A673 (cell line): ENCODE data around the gene SMAD1. TPM values are rescaled to one million over a fixed set of nuclear protein-coding genes. Genes with fewer than 3 reads are reported as not detected.

Source experiments
- BruUV-seq: library from RNA; stranded (reverse); fragments of 400-500 nt; replicated peaks from 2 replicates; lab custom pipeline; 2021; lab: Mats Ljungman, UMichigan
- CTCF ChIA-PET: fragments of 300-600 bp; sonication (Branson Sonifier 250); formaldehyde crosslinking; loops from one replicate; lab custom pipeline; 2022; ENCODE audit warnings: antibody characterized with exemption; lab: Charles Lee
- POLR2A ChIA-PET: fragments of 300-600 bp; sonication (Branson Sonifier 250); formaldehyde crosslinking; loops from one replicate; lab custom pipeline; 2022; ENCODE audit warnings: antibody characterized with exemption; ENCODE audit not compliant: low non-redundant PET; lab: Charles Lee
- DNase-seq: peaks from one replicate; pipeline ENCODE4 v3.0.0-alpha.2; 2015; ENCODE audit warnings: low spot score
- H3K27ac ChIP-seq: fragments of 200-600 bp; sonication (generic); 2 replicates; pipeline ENCODE4 v1.5.1; 2016; ENCODE audit warnings: mixed run types, low read depth, mild to moderate bottlenecking, mixed read lengths, antibody characterized with exemption, low read length; ENCODE audit not compliant: poor library complexity, severe bottlenecking
- H3K27me3 ChIP-seq: fragments of 200-600 bp; sonication (generic); replicated peaks from 2 replicates; pipeline ENCODE4 v1.6.1; 2017; ENCODE audit warnings: mixed run types, low read depth, mild to moderate bottlenecking, mixed read lengths, antibody characterized with exemption, low read length; ENCODE audit not compliant: insufficient read depth, poor library complexity
- H3K36me3 ChIP-seq: fragments of 200-600 bp; sonication (generic); 2 replicates; pipeline ENCODE4 v1.6.1; 2016; ENCODE audit warnings: mixed run types, mild to moderate bottlenecking, mixed read lengths, antibody characterized with exemption, low read length; ENCODE audit not compliant: insufficient read depth, poor library complexity, severe bottlenecking
- H3K4me1 ChIP-seq: fragments of 200-600 bp; sonication (generic); 2 replicates; pipeline ENCODE4 v1.6.1; 2017; ENCODE audit warnings: mixed run types, mild to moderate bottlenecking, mixed read lengths, antibody characterized with exemption, low read length; ENCODE audit not compliant: insufficient read depth, poor library complexity, severe bottlenecking
- H3K4me3 ChIP-seq: fragments of 200-600 bp; sonication (generic); 2 replicates; pipeline ENCODE4 v1.5.1; 2016; ENCODE audit warnings: low read depth, mixed run types, mild to moderate bottlenecking, mixed read lengths, low read length; ENCODE audit not compliant: poor library complexity, severe bottlenecking
- H3K9me3 ChIP-seq: fragments of 200-600 bp; sonication (generic); 2 replicates; pipeline ENCODE4 v1.6.1; 2016; ENCODE audit warnings: mixed run types, low read depth, mild to moderate bottlenecking, mixed read lengths, antibody characterized with exemption, low read length; ENCODE audit not compliant: poor library complexity, severe bottlenecking
- EZH2 ChIP-seq: fragments of 200-600 bp; sonication (generic); IDR thresholded peaks from 2 replicates; pipeline ENCODE4 v1.6.1; 2017; ENCODE audit warnings: borderline replicate concordance, low read depth, mild to moderate bottlenecking, mixed read lengths, antibody characterized with exemption, low read length; ENCODE audit not compliant: poor library complexity, severe bottlenecking
- intact Hi-C: fragments of 100-400 bp; cut with micrococcal nuclease; formaldehyde crosslinking; loops from one replicate; pipeline ENCODE4 v1.10.0; 2022; ENCODE audit not compliant: unreplicated experiment
- total RNA-seq: library from RNA; stranded (reverse); gene quantifications from 2 replicates; pipeline ENCODE4 v1.2.3, GENCODE V29; 2021
- TF ChIP-seq, protein P1 (sequence below): fragments of 300-800, 200-600 bp; sonication (generic); conservative IDR thresholded peaks from 2 replicates; pipeline ENCODE4 v1.5.1; 2017; ENCODE audit warnings: low read depth, mild to moderate bottlenecking, antibody characterized with exemption, low read length, moderate library complexity, mixed read lengths

The SMAD1 gene
- total RNA-seq, 1 experiment from 2014 or later, result 33.7 TPM

DNA sequence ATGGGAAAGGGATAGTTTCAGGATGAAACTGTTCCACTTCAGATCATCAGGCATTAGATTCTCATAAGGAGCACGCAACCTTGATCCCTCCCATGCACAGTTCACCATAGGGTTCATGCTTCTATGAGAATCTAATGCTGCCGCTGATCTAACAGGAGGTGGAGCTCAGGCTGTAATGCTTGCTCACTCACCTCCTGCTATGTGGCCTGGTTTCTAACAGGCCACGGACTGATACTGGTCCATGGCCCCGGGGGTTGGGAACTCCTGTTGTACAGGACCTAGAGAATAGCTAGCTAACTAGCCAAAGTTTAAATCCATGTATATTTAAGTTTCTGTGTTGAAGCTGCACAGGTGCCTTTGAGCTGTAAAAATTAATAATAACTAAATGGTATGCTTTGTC lies 71.7 kb downstream of the SMAD1 start:
- H3K36me3 ChIP-seq, result peaks cover 2% of the 10 kb centered on the region
- no peaks in the 10 kb centered on the region for H3K9me3 ChIP-seq
- no peak overlapping the region for H3K4me3 ChIP-seq
- no peaks in the 10 kb centered on the region for H3K27me3 ChIP-seq
- no peak for DNase-seq
- intact Hi-C loops, result no loop called here
- no peak overlapping the region for H3K27ac ChIP-seq
- POLR2A ChIA-PET, result no interaction called here
- peaks cover 11% of the 10 kb centered on the region for H3K4me1 ChIP-seq
- BruUV-seq, result no TSS peak
- CTCF ChIA-PET, result interaction anchor here (0.6 kb wide), 1 partner anchor 320 kb away, joined by 3 read pairs; no protein-coding TSS in a partner anchor
- TF ChIP-seq EZH2, result no peak
- TF ChIP-seq, protein P1, sequence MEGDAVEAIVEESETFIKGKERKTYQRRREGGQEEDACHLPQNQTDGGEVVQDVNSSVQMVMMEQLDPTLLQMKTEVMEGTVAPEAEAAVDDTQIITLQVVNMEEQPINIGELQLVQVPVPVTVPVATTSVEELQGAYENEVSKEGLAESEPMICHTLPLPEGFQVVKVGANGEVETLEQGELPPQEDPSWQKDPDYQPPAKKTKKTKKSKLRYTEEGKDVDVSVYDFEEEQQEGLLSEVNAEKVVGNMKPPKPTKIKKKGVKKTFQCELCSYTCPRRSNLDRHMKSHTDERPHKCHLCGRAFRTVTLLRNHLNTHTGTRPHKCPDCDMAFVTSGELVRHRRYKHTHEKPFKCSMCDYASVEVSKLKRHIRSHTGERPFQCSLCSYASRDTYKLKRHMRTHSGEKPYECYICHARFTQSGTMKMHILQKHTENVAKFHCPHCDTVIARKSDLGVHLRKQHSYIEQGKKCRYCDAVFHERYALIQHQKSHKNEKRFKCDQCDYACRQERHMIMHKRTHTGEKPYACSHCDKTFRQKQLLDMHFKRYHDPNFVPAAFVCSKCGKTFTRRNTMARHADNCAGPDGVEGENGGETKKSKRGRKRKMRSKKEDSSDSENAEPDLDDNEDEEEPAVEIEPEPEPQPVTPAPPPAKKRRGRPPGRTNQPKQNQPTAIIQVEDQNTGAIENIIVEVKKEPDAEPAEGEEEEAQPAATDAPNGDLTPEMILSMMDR, result no peak

DNA sequence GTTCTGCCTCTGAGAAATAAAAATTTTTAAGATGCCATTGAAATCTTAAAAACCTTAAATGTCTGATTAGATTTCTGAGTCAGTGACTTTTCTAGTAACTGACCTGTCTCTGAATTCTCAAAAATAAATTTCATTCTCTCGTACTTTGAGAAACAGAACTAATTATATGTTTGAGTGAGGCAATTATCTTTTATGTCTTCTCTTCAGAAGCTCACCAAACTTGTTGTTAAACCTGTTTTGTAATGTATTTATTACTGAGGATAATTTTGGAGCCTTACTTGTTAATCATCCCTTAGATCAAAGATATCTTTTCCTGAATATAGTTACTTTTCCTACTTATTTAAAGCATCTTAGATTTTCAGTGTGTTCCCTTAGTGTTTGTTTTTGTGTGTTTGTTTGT lies 73.0 kb downstream of the SMAD1 start:
- intact Hi-C loops, result no loop called here
- TF ChIP-seq, protein P1, result no peak
- no peak for TF ChIP-seq EZH2
- H3K4me1 ChIP-seq, result peaks cover 11% of the 10 kb centered on the region
- no TSS peak for BruUV-seq
- POLR2A ChIA-PET, result no interaction called here
- H3K36me3 ChIP-seq, result peaks cover 6% of the 10 kb centered on the region
- no peaks in the 10 kb centered on the region for H3K27me3 ChIP-seq
- DNase-seq, result no peak
- H3K4me3 ChIP-seq, result no peak overlapping the region
- no peak overlapping the region for H3K27ac ChIP-seq
- CTCF ChIA-PET, result no interaction called here
- no peaks in the 10 kb centered on the region for H3K9me3 ChIP-seq

DNA sequence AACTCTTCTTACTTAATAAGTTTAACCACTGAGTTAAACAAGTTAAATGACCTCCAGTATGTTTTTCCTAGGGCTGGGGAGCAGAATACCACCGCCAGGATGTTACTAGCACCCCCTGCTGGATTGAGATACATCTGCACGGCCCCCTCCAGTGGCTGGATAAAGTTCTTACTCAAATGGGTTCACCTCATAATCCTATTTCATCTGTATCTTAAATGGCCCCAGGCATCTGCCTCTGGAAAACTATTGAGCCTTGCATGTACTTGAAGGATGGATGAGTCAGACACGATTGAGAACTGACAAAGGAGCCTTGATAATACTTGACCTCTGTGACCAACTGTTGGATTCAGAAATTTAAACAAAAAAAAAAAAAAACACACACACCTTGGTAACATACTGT lies 76.1 kb downstream of the SMAD1 start:
- no TSS peak for BruUV-seq
- ChIA-PET CTCF (interaction anchor here (1.1 kb wide), 1 partner anchor 324 kb away, joined by 11 read pairs; no protein-coding TSS in a partner anchor), POLR2A (no interaction called here)
- TF ChIP-seq, protein P1, result peak; percentile 93
- no peak for TF ChIP-seq EZH2
- Histone ChIP-seq H3K27me3 (no peaks in the 10 kb centered on the region), H3K4me3 (no peak overlapping the region), H3K36me3 (peaks cover 6% of the 10 kb centered on the region), H3K4me1 (no peaks in the 10 kb centered on the region), H3K9me3 (no peaks in the 10 kb centered on the region), H3K27ac (no peak overlapping the region)
- DNase-seq, result peak; percentile 81
- intact Hi-C loops, result loop anchor here (2.0 kb wide), 1 partner anchor 323 kb away; no protein-coding TSS in a partner anchor
